Ascending aorta (tissue), 2 donors: ENCODE results near the gene PTPRG. TPM values are rescaled to one million over a fixed set of nuclear protein-coding genes. Genes with fewer than 3 reads are reported as not detected.

Source experiments
- DNase-seq, 2 donors: peaks; one replicate each; pipeline ENCODE4 v3.0.0-alpha.2; 2019; ENCODE audit warnings: low spot score in 2 of 2
- H3K27ac ChIP-seq, 2 donors: fragments of 200-600 bp; sonication (generic); one replicate each; pipeline ENCODE4 v1.5.1; 2016 to 2017; ENCODE audit warnings: mild to moderate bottlenecking in 1 of 2
- H3K27me3 ChIP-seq: fragments of 200-600 bp; sonication (generic); one replicate; pipeline ENCODE4 v1.5.1; 2017
- H3K36me3 ChIP-seq, 2 donors: fragments of 200-600 bp; sonication (generic); one replicate each; pipeline ENCODE4 v1.5.1; 2016
- H3K4me1 ChIP-seq, 2 donors: fragments of 200-600 bp; sonication (generic); one replicate each; pipeline ENCODE4 v1.5.1; 2016 to 2017; ENCODE audit warnings: mild to moderate bottlenecking in 1 of 2
- H3K4me3 ChIP-seq, 2 donors: fragments of 200-600 bp; sonication (generic); one replicate each; pipeline ENCODE4 v1.5.1; 2016 to 2017; ENCODE audit warnings: mild to moderate bottlenecking in 1 of 2
- H3K9me3 ChIP-seq, 2 donors: fragments of 200-600 bp; sonication (generic); one replicate each; pipeline ENCODE4 v1.5.1; 2016
- intact Hi-C: fragments of 100-400 bp; cut with DNase I; formaldehyde crosslinking; loops from one replicate; pipeline ENCODE4 v1.15.1; 2023
- total RNA-seq: library from RNA; depleted of rRNA; stranded (reverse); fragments of >200 nt; gene quantifications from one replicate; pipeline ENCODE4 v1.1.0, GENCODE V29; 2016
- TF ChIP-seq, protein P1 (sequence below), 3 experiments: fragments of 200-600 bp in 2 of 3; fragments of 450-650 bp in 1 of 3; sonication (generic) in 2 of 3; IDR thresholded peaks; one replicate each; pipeline ENCODE4 v1.5.1; 2016 to 2019; ENCODE audit warnings: antibody characterized with exemption in 3 of 3, mild to moderate bottlenecking in 1 of 3, moderate library complexity in 1 of 3

PTPRG gene
- total RNA-seq, 1 donor from 2014 or later, result 129 TPM

DNA sequence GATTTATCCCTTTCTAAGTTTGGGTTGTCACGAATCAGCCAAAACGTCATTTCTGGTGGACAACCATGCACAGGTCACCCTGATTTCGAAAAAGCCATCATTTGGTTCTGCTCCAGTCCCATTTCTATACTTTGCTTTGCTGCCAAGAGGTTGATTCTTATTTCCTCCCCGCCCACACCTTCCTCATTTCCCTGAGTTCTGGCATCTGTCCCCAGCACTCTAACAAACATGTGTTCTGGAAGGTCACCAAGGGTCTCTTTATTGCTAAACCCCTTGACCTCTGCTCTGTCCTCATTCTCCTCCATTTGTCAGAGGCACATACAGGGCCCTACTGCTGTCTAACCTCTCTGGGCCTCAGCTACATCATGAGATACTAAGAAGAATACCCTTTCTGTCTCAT is 36.4 kb upstream of the PTPRG start:
- Histone ChIP-seq H3K4me1 (no peaks in the 10 kb centered on the region), H3K27ac (no peak overlapping the region), H3K4me3 (no peak overlapping the region), H3K27me3 (no peaks in the 10 kb centered on the region), H3K9me3 (no peaks in the 10 kb centered on the region), H3K36me3 (no peaks in the 10 kb centered on the region)
- intact Hi-C loops, result no loop called here
- no peak for DNase-seq
- TF ChIP-seq, protein P1, sequence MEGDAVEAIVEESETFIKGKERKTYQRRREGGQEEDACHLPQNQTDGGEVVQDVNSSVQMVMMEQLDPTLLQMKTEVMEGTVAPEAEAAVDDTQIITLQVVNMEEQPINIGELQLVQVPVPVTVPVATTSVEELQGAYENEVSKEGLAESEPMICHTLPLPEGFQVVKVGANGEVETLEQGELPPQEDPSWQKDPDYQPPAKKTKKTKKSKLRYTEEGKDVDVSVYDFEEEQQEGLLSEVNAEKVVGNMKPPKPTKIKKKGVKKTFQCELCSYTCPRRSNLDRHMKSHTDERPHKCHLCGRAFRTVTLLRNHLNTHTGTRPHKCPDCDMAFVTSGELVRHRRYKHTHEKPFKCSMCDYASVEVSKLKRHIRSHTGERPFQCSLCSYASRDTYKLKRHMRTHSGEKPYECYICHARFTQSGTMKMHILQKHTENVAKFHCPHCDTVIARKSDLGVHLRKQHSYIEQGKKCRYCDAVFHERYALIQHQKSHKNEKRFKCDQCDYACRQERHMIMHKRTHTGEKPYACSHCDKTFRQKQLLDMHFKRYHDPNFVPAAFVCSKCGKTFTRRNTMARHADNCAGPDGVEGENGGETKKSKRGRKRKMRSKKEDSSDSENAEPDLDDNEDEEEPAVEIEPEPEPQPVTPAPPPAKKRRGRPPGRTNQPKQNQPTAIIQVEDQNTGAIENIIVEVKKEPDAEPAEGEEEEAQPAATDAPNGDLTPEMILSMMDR (IDR thresholded peaks at IDR 0.05), result no peak

DNA sequence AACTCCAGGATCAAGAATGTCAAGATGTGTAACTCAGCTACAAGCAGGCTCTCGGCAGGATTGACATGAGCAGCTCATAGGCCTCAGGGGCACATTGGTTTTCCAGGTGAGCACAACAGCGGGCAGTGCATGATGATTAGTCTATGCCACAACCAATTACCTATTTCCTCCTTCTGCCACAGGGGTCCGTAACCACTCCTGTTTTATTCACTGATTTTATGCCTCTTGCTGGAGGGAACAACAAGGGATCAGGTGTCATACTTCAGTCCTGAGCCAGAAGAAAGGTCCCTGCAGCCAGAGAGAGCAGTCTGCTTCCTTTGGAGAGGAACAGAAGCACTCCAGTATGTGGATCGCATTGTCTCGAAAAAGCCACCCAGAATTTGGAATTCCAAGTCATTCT is 35.1 kb upstream of the PTPRG start:
- intact Hi-C loops, result no loop called here
- TF ChIP-seq, protein P1 (IDR thresholded peaks at IDR 0.05), result no peak
- no peaks in the 10 kb centered on the region for H3K27me3 ChIP-seq
- H3K27ac ChIP-seq, result no peak overlapping the region
- no peaks in the 10 kb centered on the region for H3K9me3 ChIP-seq
- H3K36me3 ChIP-seq, result no peaks in the 10 kb centered on the region
- no peak overlapping the region for H3K4me3 ChIP-seq
- DNase-seq, result no peak
- H3K4me1 ChIP-seq, result no peaks in the 10 kb centered on the region

DNA sequence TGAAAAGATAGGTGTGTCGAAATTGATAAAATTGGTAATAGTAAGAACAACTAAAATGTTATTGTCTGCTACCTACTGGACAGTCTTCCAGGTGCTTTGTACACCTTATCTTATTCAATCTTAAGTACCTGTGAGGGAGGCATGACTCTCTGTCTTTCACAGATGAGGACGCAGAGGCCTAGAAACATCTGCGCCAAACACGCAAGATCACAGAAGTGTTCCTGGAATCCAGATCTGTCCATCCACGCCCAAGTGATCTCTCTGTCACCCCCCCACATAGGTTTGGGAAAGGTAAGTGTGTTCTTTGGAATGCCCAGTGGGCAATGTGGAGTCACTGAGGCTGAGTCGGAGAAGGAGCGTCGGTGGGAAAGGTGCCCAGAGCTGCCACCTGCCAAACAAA is 34.4 kb upstream of the PTPRG start:
- DNase-seq, result no peak
- Histone ChIP-seq H3K4me1 (no peaks in the 10 kb centered on the region), H3K27ac (no peak overlapping the region), H3K36me3 (no peaks in the 10 kb centered on the region), H3K27me3 (no peaks in the 10 kb centered on the region), H3K4me3 (no peak overlapping the region), H3K9me3 (no peaks in the 10 kb centered on the region)
- intact Hi-C loops, result no loop called here
- TF ChIP-seq, protein P1 (IDR thresholded peaks at IDR 0.05), result no peak

DNA sequence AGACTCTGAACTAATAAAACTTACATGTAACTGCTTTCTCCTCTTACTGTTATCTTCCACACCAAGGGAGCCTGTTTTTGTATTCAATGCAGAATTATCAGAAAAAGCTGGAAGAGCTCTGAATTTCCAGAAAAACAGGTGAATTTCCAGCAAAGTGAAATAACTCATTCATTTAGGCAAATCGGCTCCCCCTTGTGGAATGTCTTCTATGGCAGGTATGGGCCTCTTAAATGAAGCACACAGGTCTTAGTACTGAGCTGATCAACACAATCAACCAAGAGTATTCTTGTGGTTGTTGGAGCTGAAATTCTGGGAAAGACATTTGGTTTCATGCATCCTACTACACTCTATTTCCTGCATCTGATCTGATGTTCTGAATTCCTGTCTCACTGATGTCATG is 31.0 kb upstream of the PTPRG start:
- no peaks in the 10 kb centered on the region for H3K4me1 ChIP-seq
- no peaks in the 10 kb centered on the region for H3K9me3 ChIP-seq
- intact Hi-C loops, result no loop called here
- TF ChIP-seq, protein P1 (IDR thresholded peaks at IDR 0.05), result peak in 1 of 3 experiments; percentile 44
- H3K4me3 ChIP-seq, result no peak overlapping the region
- no peak overlapping the region for H3K27ac ChIP-seq
- H3K36me3 ChIP-seq, result no peaks in the 10 kb centered on the region
- H3K27me3 ChIP-seq, result no peaks in the 10 kb centered on the region
- DNase-seq, result no peak

DNA sequence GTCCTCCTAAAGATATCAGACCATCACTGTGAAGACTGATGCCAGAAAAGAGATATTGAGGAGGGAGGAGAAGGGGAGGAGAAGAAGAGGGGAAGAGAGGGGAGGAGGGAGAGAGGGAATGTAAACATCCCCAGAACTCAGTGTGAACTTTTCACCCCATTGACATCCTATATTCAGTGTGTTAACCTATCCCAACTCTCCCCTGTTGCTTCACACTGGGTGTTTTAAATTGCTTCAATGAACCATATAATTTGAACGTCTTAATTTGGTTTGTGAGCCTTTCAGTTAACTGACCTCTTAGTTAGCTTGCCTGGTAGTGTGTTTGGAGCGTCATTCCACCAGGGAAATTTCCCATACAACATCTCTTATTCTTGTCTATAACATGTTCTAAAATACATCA is 29.8 kb upstream of the PTPRG start:
- H3K27me3 ChIP-seq, result no peaks in the 10 kb centered on the region
- H3K4me1 ChIP-seq, result no peaks in the 10 kb centered on the region
- no peak overlapping the region for H3K27ac ChIP-seq
- TF ChIP-seq, protein P1 (IDR thresholded peaks at IDR 0.05), result no peak
- no peaks in the 10 kb centered on the region for H3K36me3 ChIP-seq
- DNase-seq, result no peak
- no peaks in the 10 kb centered on the region for H3K9me3 ChIP-seq
- H3K4me3 ChIP-seq, result no peak overlapping the region
- intact Hi-C loops, result no loop called here
